ENCODE measurements around the gene CFAP77. TPM values are rescaled to one million over a fixed set of nuclear protein-coding genes. Genes with fewer than 3 reads are reported as not detected.

CFAP77 gene
- total and polyA plus RNA-seq, 2 of the 8 experiments (the other 6 are each of a cell fraction or from before 2014, with no cell fraction given): 0.63 to 0.97 TPM

GRCh38 chr9:132556235-132556634, 146.2 kb downstream of the CFAP77 start (continued):
- TF ChIP-seq CHD7 (IDR thresholded peaks at IDR 0.05; ENCODE audit: insufficient replicate concordance, low read length): no peak

All from H1 (cell line).